NCI-H510A (cell line): ENCODE measurements around the gene RFC2.

Experiments
- DNase-seq: peaks from one replicate; lab custom pipeline; 2025; lab: John Stamatoyannopoulos, UW

The RFC2 gene

GRCh38 chr7:74254129-74254857 lies at the start of gene RFC2:
TSS of gene RFC2 (minus strand) at chr7:74254399. CDS start at chr7:74254383, 16 bp downstream.
- peak; percentile 84 for DNase-seq

- DNase-seq, result no peak
Observed at GRCh38 chr7:74302745-74303221, 48.6 kb upstream of the RFC2 start.

DNA sequence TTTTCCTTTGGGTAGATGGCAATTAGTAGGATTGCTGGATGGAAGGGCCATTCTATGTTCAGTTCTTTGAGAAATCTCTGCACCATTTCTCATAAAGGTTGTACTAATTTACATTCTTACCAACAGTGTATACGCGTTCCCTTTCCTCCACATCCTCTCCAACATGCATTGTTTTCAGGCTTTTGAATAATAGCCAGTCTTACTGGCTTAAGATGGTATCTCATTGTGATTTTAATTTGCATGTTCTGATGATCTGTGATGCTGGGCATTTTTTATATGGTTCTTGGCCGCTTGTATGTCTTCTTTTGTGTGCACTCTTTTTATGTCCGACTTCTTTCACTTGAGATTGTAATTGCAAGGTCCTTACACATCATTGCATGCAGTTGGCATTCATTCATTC lies 46.7 kb upstream of the RFC2 start:
- DNase-seq, result no peak

DNA sequence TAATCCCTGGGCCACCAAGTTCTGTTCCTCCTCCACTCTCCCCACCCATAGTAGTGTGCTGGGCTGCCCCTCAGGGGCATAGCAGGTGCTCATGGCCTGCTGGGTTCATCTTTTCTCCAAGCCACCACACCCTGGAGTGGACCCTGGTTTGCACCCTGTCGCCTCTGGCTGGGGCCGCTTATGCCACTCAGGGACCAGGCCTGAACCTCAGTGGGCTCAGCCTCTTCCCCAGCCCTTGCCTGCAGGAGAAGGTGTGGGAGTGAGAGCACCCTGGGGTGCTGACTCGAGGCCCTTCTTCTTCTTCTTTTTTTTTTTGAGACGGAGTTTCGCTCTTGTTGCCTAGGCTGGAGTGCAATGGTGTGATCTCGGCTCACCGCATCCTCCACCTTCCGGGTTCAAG lies 45.2 kb upstream of the RFC2 start:
- no peak for DNase-seq

- DNase-seq, result no peak
Observed at GRCh38 chr7:74297516-74298233, 43.5 kb upstream of the RFC2 start.

- no peak for DNase-seq
Observed at GRCh38 chr7:74294191-74294998, 40.2 kb upstream of the RFC2 start.

DNA sequence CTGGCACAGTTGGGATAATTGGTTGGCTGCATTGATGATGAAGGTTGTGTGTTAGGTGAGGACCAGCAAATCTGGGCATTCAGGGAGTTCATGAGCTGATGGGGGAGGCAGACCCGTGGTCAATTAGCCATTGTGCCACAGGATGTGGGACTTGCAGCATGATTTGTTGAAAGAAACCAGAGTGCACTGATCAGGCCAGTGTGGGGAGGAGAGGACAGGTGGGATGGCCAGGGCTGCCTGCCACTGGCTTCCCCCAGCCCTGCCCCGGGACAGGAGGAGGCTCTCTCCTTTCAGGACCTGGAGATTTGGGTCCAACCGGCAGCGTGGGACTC lies 39.3 kb upstream of the RFC2 start:
- DNase-seq, result no peak

GRCh38 chr7:74292757-74293576 lies 38.8 kb upstream of the RFC2 start:
- no peak for DNase-seq

DNA sequence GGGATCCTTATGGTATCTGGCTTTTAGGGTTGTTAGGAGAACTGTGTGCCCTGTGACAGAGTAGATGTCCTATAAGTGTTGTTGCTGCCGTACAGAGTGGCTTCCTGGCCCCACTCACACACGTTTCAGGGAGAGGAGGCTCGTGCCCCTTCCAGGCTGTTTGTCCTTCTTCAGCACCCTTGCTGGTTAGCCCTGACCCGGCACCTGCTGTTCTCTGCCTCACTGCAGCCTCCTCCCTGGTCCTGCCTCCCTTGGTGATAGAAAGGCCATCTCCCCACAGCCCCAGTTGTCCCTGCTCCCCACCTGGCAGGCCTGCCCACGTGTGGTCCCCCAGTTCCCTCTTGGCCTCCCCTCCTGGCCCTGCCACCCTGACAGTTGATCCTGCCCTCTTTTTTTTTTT lies 37.3 kb upstream of the RFC2 start:
- DNase-seq, result no peak

GRCh38 chr7:74290981-74291441 lies 36.8 kb upstream of the RFC2 start:
- DNase-seq, result peak; percentile 64

GRCh38 chr7:74290553-74290950 lies 36.4 kb upstream of the RFC2 start:
- DNase-seq, result peak; percentile 36

GRCh38 chr7:74289659-74290552 lies 35.7 kb upstream of the RFC2 start:
- no peak for DNase-seq

DNA sequence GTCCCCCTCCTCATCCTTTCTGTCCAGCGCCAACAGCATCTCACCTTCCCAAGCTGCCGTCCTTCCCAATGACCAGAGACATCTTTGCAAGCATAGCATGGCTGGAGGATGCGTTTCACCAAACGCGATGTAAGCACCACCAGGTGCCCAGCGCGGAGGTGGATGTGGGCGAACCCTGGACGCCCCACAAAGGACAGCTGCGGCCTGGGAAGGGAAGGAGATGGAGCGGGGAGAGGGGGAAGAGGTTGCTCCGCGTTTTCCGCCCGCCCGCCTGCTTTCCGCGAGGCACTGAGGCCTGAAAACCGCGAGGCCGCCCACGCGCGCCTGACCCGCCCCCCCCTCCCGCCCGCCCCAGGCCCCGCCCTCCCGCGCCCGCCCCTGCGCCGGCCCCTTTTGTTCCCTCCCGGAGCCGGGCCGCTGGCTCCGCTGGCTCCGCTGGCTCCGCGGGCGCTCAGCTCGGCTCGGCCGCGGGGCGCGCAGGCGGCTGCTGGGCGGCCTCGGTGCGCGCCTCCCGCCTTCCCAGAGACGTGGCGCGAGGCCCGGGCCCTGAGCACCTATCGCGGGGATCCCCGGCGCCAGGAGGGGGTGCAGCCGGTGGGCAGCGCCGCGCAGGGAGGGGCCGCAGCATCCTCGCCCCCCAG lies 34.9 kb upstream of the RFC2 start, which contains the start of gene CLIP2:
TSS of gene CLIP2 (plus strand) at position 390 of the 641 bp plus-strand sequence. CDS start 28,140 bp downstream, outside the sequence.
- DNase-seq, result peak; percentile 80

DNA sequence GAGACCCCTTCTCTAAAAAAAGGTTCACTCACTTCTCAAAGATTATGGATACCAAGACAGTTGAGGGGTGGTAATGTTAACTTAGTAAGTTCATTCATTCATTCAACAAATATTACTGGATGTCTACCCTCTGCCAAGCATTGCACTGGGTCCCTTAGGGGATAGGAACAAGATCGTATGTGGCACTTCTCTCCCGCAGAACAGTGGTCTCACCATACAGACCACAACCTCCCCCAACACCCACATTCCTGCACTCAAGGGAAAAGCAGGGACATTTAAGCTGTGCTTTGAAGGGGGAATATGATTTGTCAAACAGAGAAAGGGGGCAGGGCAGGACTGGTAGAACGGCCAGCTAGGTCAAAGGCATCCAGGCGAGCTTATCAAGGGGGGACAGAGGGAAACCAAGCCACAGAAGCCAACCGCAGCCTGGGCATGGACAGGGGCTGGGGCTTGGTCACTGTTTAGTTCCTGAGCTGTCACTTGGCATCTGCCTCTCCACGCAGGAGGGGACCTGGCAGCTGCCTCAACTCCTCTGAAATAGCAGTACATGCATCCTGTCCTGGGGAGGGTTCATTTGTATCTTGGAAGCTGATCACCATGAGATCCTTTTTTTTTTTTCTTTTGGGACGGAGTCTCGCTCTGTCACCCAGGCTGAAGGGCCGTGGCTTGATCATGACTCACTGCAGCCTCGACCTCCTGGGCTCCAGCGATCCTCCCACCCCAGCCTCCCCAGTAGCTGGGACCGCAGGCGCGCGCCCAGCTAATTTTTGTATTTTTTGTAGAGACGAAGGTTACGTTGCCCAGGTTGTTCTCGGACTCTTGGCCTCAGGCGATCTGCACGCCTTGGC lies 34.1 kb upstream of the RFC2 start:
- DNase-seq, result no peak

GRCh38 chr7:74287303-74288033 lies 33.3 kb upstream of the RFC2 start:
- DNase-seq, result no peak

DNA sequence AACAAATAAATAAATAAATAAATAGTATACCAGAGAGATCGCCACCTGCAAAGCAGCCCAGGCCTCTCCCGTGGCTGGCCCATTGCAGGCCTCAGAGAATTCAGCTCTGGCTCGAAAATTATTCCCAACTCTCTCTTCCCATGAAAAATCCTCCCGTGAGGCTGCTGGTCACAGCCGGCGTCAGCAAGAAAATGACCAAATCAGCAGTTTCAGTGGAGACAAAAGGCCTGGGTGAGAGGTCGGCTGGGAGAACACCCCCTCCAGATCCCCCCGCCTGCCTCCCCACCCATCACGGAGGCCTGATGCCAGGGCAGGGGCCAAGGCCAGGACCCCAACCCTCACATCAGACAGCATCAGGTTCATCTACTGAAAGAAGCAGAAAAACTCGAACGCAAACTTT lies 31.9 kb upstream of the RFC2 start:
- no peak for DNase-seq

DNA sequence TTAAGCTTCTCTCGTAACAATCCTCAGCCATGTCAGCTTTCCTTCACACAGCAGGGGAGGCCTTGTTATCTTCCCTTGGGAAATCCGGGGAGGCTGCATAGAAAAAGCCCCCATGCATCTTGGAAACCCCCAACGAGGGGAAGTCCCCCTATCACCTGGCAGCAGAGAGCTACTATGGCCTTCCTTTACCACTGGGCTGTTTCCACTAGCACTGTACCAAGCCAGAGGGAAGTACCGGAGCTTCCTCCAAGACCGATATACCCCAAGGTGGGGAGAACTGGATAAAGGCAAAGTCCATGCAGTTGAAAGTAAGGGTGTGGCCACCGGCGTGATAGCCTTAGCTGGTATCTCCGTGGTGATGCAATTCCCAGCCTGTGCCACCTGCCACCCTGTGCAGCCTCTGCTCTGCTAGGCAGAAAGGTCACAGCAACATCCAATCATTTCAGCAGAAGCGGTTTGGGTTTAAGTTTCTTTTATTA lies 30.6 kb upstream of the RFC2 start:
- DNase-seq, result peak; percentile 42

DNA sequence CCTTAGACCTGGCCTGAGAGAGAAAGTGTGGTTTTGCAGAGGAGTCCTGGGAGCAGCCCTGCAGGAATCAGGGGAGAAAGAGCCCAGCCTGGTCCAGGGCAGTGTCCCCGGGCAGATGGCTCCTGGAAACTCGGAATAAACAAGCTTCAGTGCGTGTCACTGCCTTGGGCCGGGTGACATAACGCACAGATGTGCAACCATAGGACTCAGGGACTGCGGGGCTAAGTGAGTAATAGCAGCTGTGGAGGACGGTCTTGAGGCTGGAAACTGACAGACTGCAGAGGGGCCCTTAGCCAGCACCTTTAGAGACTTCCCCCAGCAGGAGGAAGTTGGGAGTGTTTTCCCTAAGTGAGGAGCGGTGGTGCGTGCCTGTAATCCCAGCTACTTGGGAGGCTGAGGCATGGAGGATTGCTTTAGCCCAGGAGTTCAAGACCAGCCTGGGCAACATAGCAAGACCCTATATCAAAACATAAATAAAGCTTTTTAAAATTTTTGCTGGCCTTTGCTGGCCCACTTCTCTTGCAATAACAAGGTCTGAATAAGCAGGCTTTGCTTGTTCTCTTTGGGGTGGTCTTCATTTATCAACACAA lies 29.8 kb upstream of the RFC2 start:
- no peak for DNase-seq
